ENCODE results near the gene SLC22A8. TPM values are rescaled to one million over a fixed set of nuclear protein-coding genes. Genes with fewer than 3 reads are reported as not detected.

SLC22A8 gene
- total and polyA plus RNA-seq, 2 of the 13 experiments (the other 11 are each of a cell fraction or from before 2014, with no cell fraction given) = 0.04 to 0.05 TPM

- no TSS peak for BruUV-seq (replicated peaks)
- CTCF ChIA-PET (ENCODE audit: low intra/inter-chr PET ratio, low total read pairs) = no interaction called here
- no peak for FAIRE-seq
- TF ChIP-seq SOX5 (CRISPR knock-in tag; IDR thresholded peaks at IDR 0.05; ENCODE audit: borderline replicate concordance) (no peak), ZNF580 (CRISPR knock-in tag; IDR thresholded peaks at IDR 0.05; ENCODE audit: borderline replicate concordance, low read depth) (no peak), ZNF205 (CRISPR knock-in tag; IDR thresholded peaks at IDR 0.05) (no peak), ZNF773 (CRISPR knock-in tag; IDR thresholded peaks at IDR 0.05; ENCODE audit: borderline replicate concordance) (no peak), TP53 (CRISPR knock-in tag; conservative IDR thresholded peaks at IDR 0.05) (no peak), REPIN1 (CRISPR knock-in tag; IDR thresholded peaks at IDR 0.05; ENCODE audit: borderline replicate concordance, low read depth) (no peak), ZNF407 (CRISPR knock-in tag; IDR thresholded peaks at IDR 0.05; ENCODE audit: not compliant biosample characterization) (no peak), ZNF468 (CRISPR knock-in tag; IDR thresholded peaks at IDR 0.05) (no peak), ZNF572 (CRISPR knock-in tag; IDR thresholded peaks at IDR 0.05) (no peak), SMAD9 (CRISPR knock-in tag; IDR thresholded peaks at IDR 0.05) (no peak), HNRNPL (IDR thresholded peaks at IDR 0.05; ENCODE audit: low read depth, low read length) (no peak), SOX13 (IDR thresholded peaks at IDR 0.05) (no peak), SOX13 (CRISPR knock-in tag; conservative IDR thresholded peaks at IDR 0.05 in 1 of 2, IDR thresholded peaks at IDR 0.05 in 1 of 2) (no peak), POLR2AphosphoS5 (IDR thresholded peaks at IDR 0.05; ENCODE audit: low read depth, low read length) (no peak)
- TF ChIP-seq, protein P1, sequence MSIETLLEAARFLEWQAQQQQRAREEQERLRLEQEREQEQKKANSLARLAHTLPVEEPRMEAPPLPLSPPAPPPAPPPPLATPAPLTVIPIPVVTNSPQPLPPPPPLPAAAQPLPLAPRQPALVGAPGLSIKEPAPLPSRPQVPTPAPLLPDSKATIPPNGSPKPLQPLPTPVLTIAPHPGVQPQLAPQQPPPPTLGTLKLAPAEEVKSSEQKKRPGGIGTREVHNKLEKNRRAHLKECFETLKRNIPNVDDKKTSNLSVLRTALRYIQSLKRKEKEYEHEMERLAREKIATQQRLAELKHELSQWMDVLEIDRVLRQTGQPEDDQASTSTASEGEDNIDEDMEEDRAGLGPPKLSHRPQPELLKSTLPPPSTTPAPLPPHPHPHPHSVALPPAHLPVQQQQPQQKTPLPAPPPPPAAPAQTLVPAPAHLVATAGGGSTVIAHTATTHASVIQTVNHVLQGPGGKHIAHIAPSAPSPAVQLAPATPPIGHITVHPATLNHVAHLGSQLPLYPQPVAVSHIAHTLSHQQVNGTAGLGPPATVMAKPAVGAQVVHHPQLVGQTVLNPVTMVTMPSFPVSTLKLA (IDR thresholded peaks at IDR 0.05) = no peak
These were observed 61.2 kb downstream of the SLC22A8 start for GRCh38 chr11:62954478-62954877.

More at GRCh38 chr11:62954478-62954877, 61.2 kb downstream of the SLC22A8 start:
- intact Hi-C loops (cut with micrococcal nuclease; ENCODE audit: unreplicated experiment) (no loop called here), in situ Hi-C loops (cut with HindIII; ENCODE audit: extremely low pct_ligation_motif_present, low pct_unique_long_range_greater_than_20kb) (no loop called here)
- H2AFZ ChIP-seq (ENCODE audit: low read length) = no peak overlapping the region
- no peaks in the 10 kb centered on the region for H3K9me3 ChIP-seq (ENCODE audit: low read length)
- H3K4me1 ChIP-seq (ENCODE audit: insufficient read depth, low read length) = no peaks in the 10 kb centered on the region
- H3K36me3 ChIP-seq (replicated peaks in 1 of 2; ENCODE audit: control insufficient read depth in 1 of 2, insufficient read depth in 2 of 2, low read length in 2 of 2) = no peaks in the 10 kb centered on the region
- H3K9ac ChIP-seq (ENCODE audit: insufficient read depth, low read depth, low read length) = no peak overlapping the region
- H3K79me2 ChIP-seq (ENCODE audit: insufficient read depth, low read length) = no peaks in the 10 kb centered on the region
- POLR2A ChIA-PET = no interaction called here
- H3K4me2 ChIP-seq (ENCODE audit: low read depth, low read length) = no peak overlapping the region
- WGBS (ENCODE audit: low lambda C conversion rate) = 7% methylated on average over 5 of the region's 5 CpGs
- DNase-seq (ENCODE audit: low spot score) (no peak), ATAC-seq (no peak)
- peaks cover 3 to 7% of the 10 kb centered on the region in 2 experiments; a peak in 2 of 5 replicates for H3K27me3 ChIP-seq (ENCODE audit: control insufficient read depth in 1 of 2, insufficient read depth in 2 of 2, low read length in 2 of 2)
- H4K20me1 ChIP-seq (ENCODE audit: insufficient read depth, low read length) = no peaks in the 10 kb centered on the region
- H3K4me3 ChIP-seq (replicated peaks in 1 of 3; ENCODE audit: insufficient read depth in 1 of 3, low read depth in 2 of 3, low read length in 3 of 3) = no peak overlapping the region
- H3K27ac ChIP-seq (ENCODE audit: extremely low read length, insufficient read depth, low read length) = no peak overlapping the region

All from HepG2 (cell line).